ENCODE results near the gene FRMPD2. TPM values are rescaled to one million over a fixed set of nuclear protein-coding genes. Genes with fewer than 3 reads are reported as not detected.
"Not testable (repeated sequence)": the region's sequence is repeated elsewhere in the genome, so short reads cannot be mapped to it uniquely, and the experiment has no call there.

The FRMPD2 gene
- polyA plus RNA-seq, 10 donors: 0.08 to 0.39 (median 0.18) TPM; not detected in 2

DNA sequence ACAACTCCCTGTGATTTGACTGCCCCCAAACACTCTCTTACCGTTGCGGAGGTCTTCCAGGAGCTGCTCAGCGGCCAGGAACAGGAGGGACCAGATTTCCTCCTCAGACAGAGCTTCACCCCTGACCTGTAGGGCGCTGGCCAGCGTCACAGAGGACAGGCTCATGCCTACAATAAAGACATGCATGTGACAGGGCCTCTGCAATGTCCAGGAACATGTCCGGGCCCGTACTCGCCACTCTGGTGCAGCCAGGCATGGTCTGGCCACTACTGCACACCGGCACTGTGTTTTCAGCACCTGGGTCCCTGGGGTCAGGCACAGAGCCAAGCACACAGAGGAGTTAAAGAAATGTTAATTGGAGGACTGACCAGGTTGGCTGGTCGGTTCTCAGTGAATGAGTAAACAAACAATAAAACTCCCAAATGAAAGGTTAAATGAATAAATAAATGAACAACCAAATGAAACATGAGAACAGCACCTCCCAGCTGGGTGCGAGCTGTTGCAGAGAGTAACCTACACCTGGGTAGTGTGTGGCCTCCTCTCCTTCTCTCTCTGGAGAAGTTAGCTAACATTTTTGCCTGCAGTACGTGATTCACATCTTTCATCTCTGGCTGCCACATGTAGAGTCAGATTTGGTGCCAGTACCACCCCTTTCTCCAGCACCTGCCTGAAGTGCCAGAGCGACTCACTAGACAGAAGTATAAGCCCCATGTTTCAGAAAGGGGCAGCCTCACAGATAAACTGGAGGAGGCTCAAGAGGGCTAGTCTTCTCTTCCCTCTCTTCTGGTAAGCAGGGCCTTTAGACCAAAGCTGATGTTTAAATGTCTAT is 22.8 kb downstream of the FRMPD2 start:
- no peak for DNase-seq

DNA sequence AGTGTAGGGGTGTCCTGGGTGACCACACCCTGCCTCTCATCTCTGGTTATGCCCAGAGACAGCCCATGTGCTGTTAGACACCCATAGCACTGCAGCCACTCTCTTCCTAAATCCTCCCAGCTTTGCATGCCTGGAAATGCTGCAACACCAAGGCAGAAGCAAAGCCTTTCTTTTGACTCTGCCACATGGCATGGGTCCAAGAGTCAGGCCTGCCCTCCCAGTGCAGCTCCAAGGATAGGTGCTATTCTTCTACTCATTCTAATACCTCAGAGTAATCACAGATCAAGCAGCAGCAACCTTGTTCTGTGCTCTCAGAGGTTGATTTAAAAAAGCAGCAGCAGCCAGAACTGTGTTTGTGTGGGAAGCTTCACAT is 23.4 kb downstream of the FRMPD2 start:
- DNase-seq: no peak

- DNase-seq: no peak
Measured at GRCh38 chr10:48249763-48250351, 24.6 kb downstream of the FRMPD2 start.

DNA sequence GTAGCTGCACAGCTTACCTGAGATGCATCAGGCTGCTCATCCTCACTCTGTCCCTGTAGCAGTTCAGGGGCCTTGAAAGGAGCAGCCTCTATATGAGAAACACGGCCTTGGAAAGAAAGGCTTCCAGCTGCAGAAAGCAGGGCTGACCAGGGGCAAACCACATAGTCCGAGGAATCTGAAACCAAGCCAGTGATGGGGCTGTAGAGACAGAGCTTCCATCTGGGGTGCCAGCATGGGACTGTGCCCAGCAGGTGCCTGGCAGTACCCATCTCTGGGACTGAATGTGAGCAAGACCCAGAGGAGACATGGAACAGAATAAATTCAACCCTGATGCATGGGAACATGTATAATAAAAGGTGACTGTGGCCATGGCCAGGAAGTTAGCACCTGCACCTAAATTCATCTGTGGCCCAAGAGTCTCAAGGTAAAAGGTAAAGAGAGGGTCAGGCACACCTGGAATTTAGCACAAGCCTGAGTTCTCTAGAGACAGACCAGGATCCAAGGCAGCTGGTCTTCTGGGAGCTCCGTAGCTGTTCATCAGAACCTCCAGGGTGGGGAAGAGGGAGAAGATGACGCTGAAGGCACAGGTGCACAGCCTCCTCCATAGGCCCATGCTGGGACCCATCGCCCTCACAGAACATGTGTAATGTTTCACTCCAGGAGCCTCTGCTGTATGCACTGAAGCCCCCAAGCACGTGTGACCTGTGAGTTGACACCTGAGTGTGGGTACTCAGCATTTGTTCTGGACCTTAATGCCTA is 25.3 kb downstream of the FRMPD2 start:
- no peak for DNase-seq

- no peak for DNase-seq
Measured at GRCh38 chr10:48248462-48248861, 26.0 kb downstream of the FRMPD2 start.

DNA sequence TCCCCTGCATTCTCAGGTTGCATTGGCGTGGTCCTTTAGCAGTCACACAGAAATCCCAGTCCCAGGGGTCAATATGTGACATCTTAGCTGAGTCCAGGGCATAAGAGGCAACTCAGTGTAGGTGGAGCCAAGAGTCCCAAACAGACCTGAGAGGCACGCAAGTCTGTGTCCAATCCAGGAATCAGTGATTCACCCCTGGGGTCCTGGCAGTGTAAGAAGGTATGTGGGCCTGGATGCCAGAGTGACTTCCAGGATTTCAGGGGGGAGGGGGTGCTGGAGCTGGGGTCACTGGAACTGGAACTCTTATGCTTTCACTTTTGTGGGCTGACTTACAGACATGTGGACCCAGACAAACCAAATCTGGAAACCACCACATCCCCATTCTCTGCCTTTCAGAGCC is 26.8 kb downstream of the FRMPD2 start:
- no peak for DNase-seq

- DNase-seq: no peak
Measured at GRCh38 chr10:48246501-48246900, 28.0 kb downstream of the FRMPD2 start.

DNA sequence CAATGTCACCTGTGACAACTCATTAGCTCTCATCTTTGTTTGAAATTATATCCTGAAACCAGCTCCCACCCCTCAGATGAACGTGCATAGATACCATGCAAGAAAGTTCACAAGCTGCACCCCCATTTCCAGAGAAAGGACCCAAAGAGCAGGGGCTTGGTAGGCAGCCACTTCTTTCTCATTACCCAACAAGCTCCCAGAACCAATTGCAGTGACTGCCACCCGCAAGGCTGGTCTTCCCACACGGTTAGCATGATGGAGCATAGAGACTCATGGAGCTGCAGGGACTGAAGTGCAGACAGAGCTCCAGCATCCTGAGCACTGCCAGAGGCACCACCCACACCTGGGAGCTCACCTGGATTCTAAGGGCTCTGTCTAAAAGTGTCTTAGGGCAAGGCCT is 28.5 kb downstream of the FRMPD2 start:
- DNase-seq: no peak

DNA sequence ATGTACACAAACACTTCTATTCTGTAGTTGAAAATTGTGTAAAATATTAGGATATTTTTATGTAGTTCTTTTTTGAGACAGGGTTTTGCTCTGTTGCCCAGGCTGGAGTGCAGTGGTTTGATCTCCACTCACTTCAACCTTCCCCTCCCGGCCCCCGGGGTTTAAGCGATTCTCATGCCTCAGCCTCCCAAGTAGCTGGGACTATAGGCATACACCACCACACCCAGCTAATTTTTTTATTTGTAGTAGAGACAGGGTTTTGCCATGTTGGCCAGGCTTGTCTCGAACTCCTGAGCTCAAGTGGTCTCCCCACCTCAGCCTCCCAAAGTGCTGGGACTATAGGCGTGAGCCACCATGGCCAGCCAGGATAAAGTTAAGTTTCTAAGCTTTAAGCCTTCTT is 30.6 kb downstream of the FRMPD2 start:
- DNase-seq: not testable (repeated sequence)

DNA sequence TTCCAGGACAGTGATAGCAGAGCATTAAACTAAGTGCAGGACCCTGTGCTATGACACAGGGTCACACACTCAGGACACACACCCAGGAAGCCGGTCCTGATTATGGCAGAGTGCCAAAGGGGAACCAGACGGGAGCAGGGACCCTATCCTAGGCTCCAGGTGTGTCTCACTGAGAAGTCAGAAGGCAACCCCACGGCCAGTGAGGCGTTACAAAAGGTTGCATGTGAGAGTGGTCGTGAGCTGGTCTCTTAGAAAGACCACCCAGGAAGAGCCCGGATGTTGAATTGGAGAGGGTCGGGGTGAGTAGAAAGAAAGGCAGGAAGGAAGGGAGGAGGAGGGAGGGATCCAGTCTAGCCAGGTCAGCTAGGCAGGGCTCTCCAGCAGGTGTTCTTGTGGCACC is 31.0 kb downstream of the FRMPD2 start:
- no peak for DNase-seq

GRCh38 chr10:48242171-48242904 is 32.2 kb downstream of the FRMPD2 start:
- DNase-seq: no peak

DNA sequence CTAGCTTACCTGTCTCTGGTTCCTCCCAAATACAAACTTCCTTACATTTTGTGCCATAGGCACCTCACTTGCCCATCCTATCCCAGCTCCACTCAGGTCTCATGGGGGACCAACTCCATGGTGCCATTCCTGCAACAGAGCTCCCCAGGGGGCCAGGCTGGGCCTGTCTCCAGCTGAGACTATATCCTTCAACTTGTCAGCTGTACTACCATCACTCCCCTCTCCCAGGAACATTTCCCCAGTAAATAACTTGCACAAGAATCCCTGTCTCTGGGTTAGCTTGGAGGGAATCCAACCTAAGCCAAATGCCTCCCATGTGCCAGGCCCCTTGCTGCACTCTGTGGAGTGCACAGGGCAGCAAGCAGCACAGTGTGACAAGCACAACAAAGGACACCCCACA is 33.2 kb downstream of the FRMPD2 start:
- DNase-seq: no peak

GRCh38 chr10:48240196-48240595 is 34.3 kb downstream of the FRMPD2 start:
- DNase-seq: no peak

DNA sequence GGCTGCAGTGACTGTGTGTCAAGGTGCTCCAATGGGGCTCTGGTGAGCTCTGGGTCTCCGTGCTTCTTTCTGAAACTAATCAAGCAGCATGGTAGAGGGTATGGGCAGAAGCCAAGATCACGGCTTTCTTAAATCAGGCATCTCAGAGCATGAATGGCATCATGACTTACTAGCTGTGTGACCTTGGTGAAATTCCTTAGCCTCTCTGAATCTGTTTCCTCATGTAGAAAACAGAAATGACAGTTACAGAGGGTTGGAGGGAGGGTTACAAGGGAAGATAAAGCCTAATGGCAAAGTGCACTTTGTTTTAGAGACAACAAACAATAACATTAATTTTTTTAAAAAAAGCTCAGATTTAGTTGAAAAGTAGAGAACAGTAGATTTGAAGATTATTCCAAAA is 34.9 kb downstream of the FRMPD2 start:
- no peak for DNase-seq

DNA sequence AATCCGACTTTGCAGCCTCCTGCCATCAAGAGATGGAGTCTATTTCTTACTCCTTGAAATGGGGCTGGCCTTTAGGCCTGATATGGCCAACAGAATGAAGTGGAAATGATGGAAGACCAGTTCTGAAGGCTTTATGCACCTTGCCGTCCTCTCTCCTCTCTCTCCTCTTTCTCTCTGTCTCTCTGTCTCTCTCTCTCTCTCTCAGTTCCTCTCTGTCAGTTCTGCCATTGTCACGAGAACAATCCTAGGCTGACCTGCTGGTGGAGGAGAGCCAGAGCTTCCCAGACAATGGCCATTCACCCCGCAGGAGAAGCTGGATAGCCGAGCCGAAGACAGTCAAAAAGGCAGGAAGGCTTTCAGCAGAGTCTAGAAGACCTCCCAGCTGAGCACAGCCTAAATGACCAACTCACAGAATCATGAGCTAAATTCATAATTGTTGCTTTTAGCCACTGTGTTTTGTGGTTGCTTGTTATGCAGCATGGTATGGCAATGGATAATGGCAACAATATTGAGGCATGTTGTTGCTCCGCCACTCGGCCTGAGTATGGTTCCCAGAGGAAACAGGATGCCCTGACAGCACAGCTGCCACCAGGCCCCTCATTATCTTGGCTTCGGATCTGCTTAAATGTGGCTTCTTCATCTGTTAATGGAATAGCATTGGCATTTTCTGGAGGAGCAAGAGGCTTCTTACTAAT is 35.5 kb downstream of the FRMPD2 start:
- no peak for DNase-seq

DNA sequence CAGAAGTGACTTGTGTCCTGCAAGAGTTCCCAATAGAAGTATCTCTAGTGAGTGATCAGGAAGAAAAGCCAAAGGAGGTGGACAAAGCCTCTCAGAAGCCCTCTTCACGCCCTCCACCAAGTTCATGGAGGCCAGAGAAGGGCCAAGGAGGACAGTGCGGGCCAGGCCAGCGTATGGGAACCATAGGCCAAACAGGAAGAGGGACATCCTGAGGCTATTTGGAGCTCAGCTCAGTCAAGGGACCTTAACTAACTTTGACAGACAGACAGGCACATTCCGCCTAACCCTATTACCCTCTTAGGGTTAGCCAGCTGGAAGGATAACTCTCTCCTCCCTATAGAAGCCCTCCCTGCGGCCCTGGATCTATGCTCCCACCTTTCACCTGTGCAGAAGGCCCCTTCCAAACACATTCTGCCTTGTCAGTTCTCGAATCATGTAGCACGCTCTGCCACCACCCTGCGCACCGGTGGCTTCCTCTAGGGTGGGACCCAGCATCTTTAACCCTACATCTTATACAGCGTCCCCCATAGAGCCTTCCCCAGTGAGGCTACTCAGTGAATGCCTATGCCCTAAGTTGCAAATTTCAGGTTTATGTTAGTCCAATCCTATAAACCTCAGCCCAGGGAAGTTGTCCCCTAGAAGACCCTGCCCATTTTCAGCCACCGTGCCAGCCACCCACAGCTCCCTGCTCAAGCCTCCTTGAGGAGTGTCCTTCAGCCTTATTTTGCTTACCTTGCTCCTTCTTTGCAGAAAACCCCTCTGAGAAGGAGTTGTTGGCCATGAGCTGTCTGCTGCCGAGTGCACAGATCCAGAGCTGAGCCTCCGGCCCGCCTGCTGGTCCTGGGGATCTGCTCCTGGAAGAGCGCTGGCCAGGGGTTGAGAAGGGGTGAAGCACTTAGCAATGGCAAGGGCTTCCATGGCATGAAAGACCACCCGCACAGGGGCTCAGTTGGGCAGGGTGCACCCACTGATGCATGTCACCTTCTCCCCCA is 36.9 kb downstream of the FRMPD2 start:
- no peak for DNase-seq

GRCh38 chr10:48236199-48236621 is 38.3 kb downstream of the FRMPD2 start:
- DNase-seq: no peak

GRCh38 chr10:48235501-48235900 is 39.0 kb downstream of the FRMPD2 start:
- DNase-seq: no peak

DNA sequence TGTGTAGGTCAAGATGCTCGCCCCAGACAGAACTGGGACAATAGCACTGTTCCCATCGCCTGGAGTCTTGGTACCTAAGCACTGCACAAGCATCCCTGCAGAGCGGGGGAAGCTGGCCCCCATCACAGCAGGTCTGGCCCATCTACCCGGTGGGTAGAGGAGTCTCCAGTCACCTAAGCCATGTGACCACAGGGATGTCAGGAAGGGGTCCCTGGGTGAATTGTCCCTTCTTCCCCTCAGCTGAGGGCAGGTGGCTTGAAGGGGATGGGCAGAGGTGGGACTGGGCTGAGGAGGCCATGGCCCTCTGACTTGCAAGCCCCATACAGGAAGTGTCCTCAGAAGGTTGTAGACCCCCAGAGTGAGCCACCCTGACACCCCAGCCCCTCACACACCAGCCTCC is 39.7 kb downstream of the FRMPD2 start:
- no peak for DNase-seq

- DNase-seq: no peak
Measured at GRCh38 chr10:48234295-48234694, 40.2 kb downstream of the FRMPD2 start.
